Measurements from ENCODE around the gene PTPRG.

Gene PTPRG

GRCh38 chr3:62145086-62145757 lies 583.9 kb downstream of the PTPRG start:
- no peak for TF ChIP-seq TCF12 (IDR thresholded peaks at IDR 0.05; ENCODE audit: low read depth)
- no peak for TF ChIP-seq TEAD4 (IDR thresholded peaks at IDR 0.05)
- TF ChIP-seq MAX (IDR thresholded peaks at IDR 0.05): no peak
- TF ChIP-seq FOXM1 (IDR thresholded peaks at IDR 0.05; ENCODE audit: borderline replicate concordance, low read depth): no peak
- TF ChIP-seq TAF1 (IDR thresholded peaks at IDR 0.05; ENCODE audit: low read depth): no peak
- no peak for TF ChIP-seq NFIC (IDR thresholded peaks at IDR 0.05)
- no peak for TF ChIP-seq CREB1 (IDR thresholded peaks at IDR 0.05; ENCODE audit: low read depth)
- TF ChIP-seq EP300 (IDR thresholded peaks at IDR 0.05; ENCODE audit: borderline replicate concordance): no peak
- TF ChIP-seq, protein P1, sequence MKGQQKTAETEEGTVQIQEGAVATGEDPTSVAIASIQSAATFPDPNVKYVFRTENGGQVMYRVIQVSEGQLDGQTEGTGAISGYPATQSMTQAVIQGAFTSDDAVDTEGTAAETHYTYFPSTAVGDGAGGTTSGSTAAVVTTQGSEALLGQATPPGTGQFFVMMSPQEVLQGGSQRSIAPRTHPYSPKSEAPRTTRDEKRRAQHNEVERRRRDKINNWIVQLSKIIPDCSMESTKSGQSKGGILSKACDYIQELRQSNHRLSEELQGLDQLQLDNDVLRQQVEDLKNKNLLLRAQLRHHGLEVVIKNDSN (IDR thresholded peaks at IDR 0.05): no peak
- TF ChIP-seq ZBTB7A (IDR thresholded peaks at IDR 0.05; ENCODE audit: low read depth): no peak
- TF ChIP-seq YY1 (IDR thresholded peaks at IDR 0.05; ENCODE audit: low read depth): no peak
- TF ChIP-seq REST (IDR thresholded peaks at IDR 0.05; ENCODE audit: low read depth): no peak
- no peak for TF ChIP-seq RAD21 (IDR thresholded peaks at IDR 0.05; ENCODE audit: low read depth)

DNA sequence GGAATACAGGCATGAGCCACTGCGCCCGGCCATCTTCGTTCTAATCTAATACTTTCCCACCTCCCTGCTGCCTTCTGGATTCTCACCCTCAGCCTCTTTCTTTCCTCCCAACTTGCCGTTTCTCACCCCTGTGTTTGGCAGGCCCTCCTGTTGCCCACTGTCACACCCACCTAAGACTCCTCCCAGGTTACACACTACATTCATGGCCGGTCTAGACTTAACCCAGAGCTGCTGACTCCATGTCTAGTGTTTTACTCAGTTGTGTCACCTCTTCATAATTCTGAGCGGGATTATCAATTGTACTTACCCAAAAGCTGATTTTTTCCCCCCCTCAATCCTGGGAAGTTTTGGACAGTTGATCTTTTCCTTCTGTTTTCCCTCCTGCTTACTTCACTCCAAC lies 588.2 kb downstream of the PTPRG start:
- TF ChIP-seq TAF1 (IDR thresholded peaks at IDR 0.05; ENCODE audit: low read depth): no peak
- TF ChIP-seq YY1 (IDR thresholded peaks at IDR 0.05; ENCODE audit: low read depth): no peak
- no peak for TF ChIP-seq TEAD4 (IDR thresholded peaks at IDR 0.05)
- TF ChIP-seq CREB1 (IDR thresholded peaks at IDR 0.05; ENCODE audit: low read depth): no peak
- no peak for TF ChIP-seq REST (IDR thresholded peaks at IDR 0.05; ENCODE audit: low read depth)
- no peak for TF ChIP-seq MAX (IDR thresholded peaks at IDR 0.05)
- TF ChIP-seq NFIC (IDR thresholded peaks at IDR 0.05): no peak
- TF ChIP-seq TCF12 (IDR thresholded peaks at IDR 0.05; ENCODE audit: low read depth): no peak
- TF ChIP-seq RAD21 (IDR thresholded peaks at IDR 0.05; ENCODE audit: low read depth): no peak
- TF ChIP-seq EGR1 (IDR thresholded peaks at IDR 0.05): no peak
- TF ChIP-seq, protein P1 (IDR thresholded peaks at IDR 0.05): no peak
- no peak for TF ChIP-seq EP300 (IDR thresholded peaks at IDR 0.05; ENCODE audit: borderline replicate concordance)
- no peak for TF ChIP-seq FOXM1 (IDR thresholded peaks at IDR 0.05; ENCODE audit: borderline replicate concordance, low read depth)
- TF ChIP-seq ZBTB7A (IDR thresholded peaks at IDR 0.05; ENCODE audit: low read depth): no peak

- no peak for TF ChIP-seq TCF12 (IDR thresholded peaks at IDR 0.05; ENCODE audit: low read depth)
- TF ChIP-seq CREB1 (IDR thresholded peaks at IDR 0.05; ENCODE audit: low read depth): no peak
- TF ChIP-seq FOXM1 (IDR thresholded peaks at IDR 0.05; ENCODE audit: borderline replicate concordance, low read depth): no peak
- no peak for TF ChIP-seq EGR1 (IDR thresholded peaks at IDR 0.05)
- TF ChIP-seq, protein P1 (IDR thresholded peaks at IDR 0.05): no peak
- TF ChIP-seq MAX (IDR thresholded peaks at IDR 0.05): no peak
- TF ChIP-seq NFIC (IDR thresholded peaks at IDR 0.05): no peak
- TF ChIP-seq REST (IDR thresholded peaks at IDR 0.05; ENCODE audit: low read depth): no peak
- TF ChIP-seq TAF1 (IDR thresholded peaks at IDR 0.05; ENCODE audit: low read depth): no peak
- TF ChIP-seq ZBTB7A (IDR thresholded peaks at IDR 0.05; ENCODE audit: low read depth): no peak
- TF ChIP-seq RAD21 (IDR thresholded peaks at IDR 0.05; ENCODE audit: low read depth): no peak
- no peak for TF ChIP-seq YY1 (IDR thresholded peaks at IDR 0.05; ENCODE audit: low read depth)
- TF ChIP-seq CEBPB (IDR thresholded peaks at IDR 0.05): no peak
Measured at GRCh38 chr3:62149962-62150361, 588.6 kb downstream of the PTPRG start.
